Caco-2 (cell line): ENCODE results near the gene MCC. TPM values are rescaled to one million over a fixed set of nuclear protein-coding genes. Genes with fewer than 3 reads are reported as not detected.
A peak's percentile ranks its signal among the peaks of the same experiment; 100 is the strongest.

Experiments
- BruUV-seq: library from RNA; stranded (reverse); fragments of 400-500 nt; replicated peaks from 2 replicates; lab custom pipeline; 2021; lab: Mats Ljungman, UMichigan
- CTCF ChIA-PET: fragments of 300-600 bp; sonication (Branson Sonifier 250); formaldehyde crosslinking; loops from one replicate; lab custom pipeline; 2022; ENCODE audit warnings: antibody characterized with exemption; lab: Charles Lee
- POLR2A ChIA-PET: fragments of 300-600 bp; sonication (Branson Sonifier 250); formaldehyde crosslinking; loops from one replicate; lab custom pipeline; 2022; ENCODE audit warnings: antibody characterized with exemption; lab: Charles Lee
- DNase-seq, 2 experiments: peaks; one replicate each; pipeline versions ENCODE4 v3.0.0 to v3.0.0-alpha.2; 2020 to 2022
- H3K27me3 ChIP-seq: replicated peaks from 2 replicates; pipeline ENCODE4 v1.6.0; 2011; ENCODE audit warnings: low read length; ENCODE audit not compliant: control insufficient read depth, insufficient read depth
- H3K36me3 ChIP-seq: 2 replicates; pipeline ENCODE4 v1.5.1; 2011; ENCODE audit warnings: low read length; ENCODE audit not compliant: control insufficient read depth, insufficient read depth
- H3K4me1 ChIP-seq: fragments of 250-450 bp; sonication (Bioruptor Pico); 2 replicates; pipeline ENCODE4 v1.5.1; 2020; ENCODE audit warnings: mild to moderate bottlenecking
- H3K4me3 ChIP-seq: 2 replicates; pipeline ENCODE4 v1.5.1; 2011; ENCODE audit warnings: low read depth, mild to moderate bottlenecking, control low read depth, low read length
- H3K9me3 ChIP-seq: fragments of 250-450 bp; sonication (Bioruptor Pico); 2 replicates; pipeline ENCODE4 v1.5.1; 2020; ENCODE audit warnings: mild to moderate bottlenecking, moderate library complexity
- H3K27ac Mint-ChIP-seq: one replicate; pipeline ENCODE4 v1.8.0; 2022; ENCODE audit warnings: mixed read lengths; ENCODE audit not compliant: unreplicated experiment
- H3K27me3 Mint-ChIP-seq: one replicate; pipeline ENCODE4 v1.8.0; 2022; ENCODE audit warnings: mixed read lengths; ENCODE audit not compliant: insufficient read depth, unreplicated experiment
- H3K36me3 Mint-ChIP-seq: one replicate; pipeline ENCODE4 v1.8.0; 2022; ENCODE audit warnings: mild to moderate bottlenecking, mixed read lengths; ENCODE audit not compliant: insufficient read depth, unreplicated experiment
- H3K4me1 Mint-ChIP-seq: one replicate; pipeline ENCODE4 v1.8.0; 2022; ENCODE audit warnings: low read depth, mixed read lengths; ENCODE audit not compliant: unreplicated experiment
- H3K4me3 Mint-ChIP-seq: one replicate; pipeline ENCODE4 v1.8.0; 2022; ENCODE audit warnings: mild to moderate bottlenecking, moderate library complexity, mixed read lengths; ENCODE audit not compliant: unreplicated experiment
- H3K9me3 Mint-ChIP-seq: one replicate; pipeline ENCODE4 v1.8.0; 2022; ENCODE audit warnings: mixed read lengths; ENCODE audit not compliant: unreplicated experiment
- CTCF ChIP-seq, 2 experiments: fragments of 200-600 bp in 1 of 2; IDR thresholded peaks; 1 replicate in 1 of 2; 2 replicates in 1 of 2; pipeline versions ENCODE4 v1.5.1 to v1.8.0; 2011 to 2022; ENCODE audit warnings: antibody characterized with exemption in 1 of 2, control low read depth in 1 of 2, inconsistent platforms in 1 of 2, low read depth in 1 of 2, low read length in 1 of 2, mild to moderate bottlenecking in 1 of 2, moderate library complexity in 1 of 2; ENCODE audit not compliant: insufficient read depth in 1 of 2, severe bottlenecking in 1 of 2, unreplicated experiment in 1 of 2
- intact Hi-C: fragments of 100-400 bp; cut with micrococcal nuclease; formaldehyde crosslinking; loops from one replicate; pipeline ENCODE4 v1.10.0; 2022; ENCODE audit not compliant: unreplicated experiment
- total RNA-seq: library from RNA; stranded (reverse); gene quantifications from 2 replicates; pipeline ENCODE4 v1.2.3, GENCODE V29; 2022

MCC gene
- total RNA-seq, 1 experiment from 2014 or later = 0.09 TPM

GRCh38 chr5:113299591-113299990, 188.7 kb downstream of the MCC start:
- no peak for TF ChIP-seq CTCF (IDR thresholded peaks at IDR 0.05; ENCODE audit: insufficient read depth in 1 of 2, low read depth in 1 of 2, low read length in 1 of 2, severe bottlenecking in 1 of 2, unreplicated experiment in 1 of 2)
- POLR2A ChIA-PET = no interaction called here
- no peak overlapping the region for H3K27ac Mint-ChIP-seq
- Histone ChIP-seq H3K4me1 (no peaks in the 10 kb centered on the region), H3K27me3 (peaks cover 3% of the 10 kb centered on the region; the same call in 1 of the 2 replicates), H3K4me3 (no peak overlapping the region), H3K36me3 (no peaks in the 10 kb centered on the region), H3K9me3 (no peaks in the 10 kb centered on the region)
- H3K27me3 Mint-ChIP-seq = peaks cover 43% of the 10 kb centered on the region
- H3K4me3 Mint-ChIP-seq = no peak overlapping the region
- CTCF ChIA-PET = no interaction called here
- no peaks in the 10 kb centered on the region for H3K36me3 Mint-ChIP-seq
- intact Hi-C loops = no loop called here
- no peak for DNase-seq
- H3K4me1 Mint-ChIP-seq = peaks cover 6% of the 10 kb centered on the region
- H3K9me3 Mint-ChIP-seq = no peaks in the 10 kb centered on the region
- BruUV-seq = no TSS peak

GRCh38 chr5:113296676-113297075, 191.6 kb downstream of the MCC start:
- intact Hi-C loops = no loop called here

GRCh38 chr5:113295111-113295539, 193.1 kb downstream of the MCC start:
- ChIA-PET POLR2A (no interaction called here), CTCF (no interaction called here)
- Mint-ChIP-seq H3K9me3 (no peaks in the 10 kb centered on the region), H3K27me3 (peaks cover 39% of the 10 kb centered on the region), H3K27ac (no peak overlapping the region), H3K36me3 (no peaks in the 10 kb centered on the region), H3K4me1 (peaks cover 6% of the 10 kb centered on the region), H3K4me3 (peak overlapping the region; percentile 75)
- Histone ChIP-seq H3K9me3 (no peaks in the 10 kb centered on the region), H3K4me3 (peak overlapping the region; percentile 40), H3K4me1 (no peaks in the 10 kb centered on the region), H3K36me3 (no peaks in the 10 kb centered on the region), H3K27me3 (peaks cover 9% of the 10 kb centered on the region)
- intact Hi-C loops = no loop called here
- no peak for TF ChIP-seq CTCF (IDR thresholded peaks at IDR 0.05; ENCODE audit: insufficient read depth in 1 of 2, low read depth in 1 of 2, low read length in 1 of 2, severe bottlenecking in 1 of 2, unreplicated experiment in 1 of 2)
- no TSS peak for BruUV-seq
- DNase-seq = no peak

More at GRCh38 chr5:113296676-113297075, 191.6 kb downstream of the MCC start:
- ChIA-PET CTCF (no interaction called here), POLR2A (no interaction called here)
- Mint-ChIP-seq H3K27ac (no peak overlapping the region), H3K4me3 (no peak overlapping the region), H3K36me3 (no peaks in the 10 kb centered on the region), H3K9me3 (no peaks in the 10 kb centered on the region), H3K27me3 (peaks cover 37% of the 10 kb centered on the region), H3K4me1 (peaks cover 6% of the 10 kb centered on the region)
- Histone ChIP-seq H3K27me3 (peaks cover 9% of the 10 kb centered on the region), H3K4me3 (no peak overlapping the region), H3K4me1 (no peaks in the 10 kb centered on the region), H3K36me3 (no peaks in the 10 kb centered on the region), H3K9me3 (no peaks in the 10 kb centered on the region)
- no peak for TF ChIP-seq CTCF (IDR thresholded peaks at IDR 0.05; ENCODE audit: insufficient read depth in 1 of 2, low read depth in 1 of 2, low read length in 1 of 2, severe bottlenecking in 1 of 2, unreplicated experiment in 1 of 2)
- BruUV-seq = no TSS peak
- no peak for DNase-seq
